HEK293T (cell line): Measurements from ENCODE around the gene SUCLG1.

Experiments used
- CTBP1 ChIP-seq: fragments of 450-650 bp; IDR thresholded peaks from 2 replicates; pipeline ENCODE4 v1.6.1; 2016; ENCODE audit warnings: borderline replicate concordance
- ELF4 ChIP-seq: fragments of 450-650 bp; IDR thresholded peaks from 2 replicates; pipeline ENCODE4 v1.6.1; 2017; ENCODE audit warnings: antibody characterized with exemption
- FOXM1 ChIP-seq: fragments of 450-650 bp; IDR thresholded peaks from 2 replicates; pipeline ENCODE4 v1.6.1; 2017; ENCODE audit warnings: mild to moderate bottlenecking, borderline replicate concordance
- HDGF ChIP-seq: fragments of 450-650 bp; IDR thresholded peaks from 2 replicates; pipeline ENCODE4 v1.6.1; 2017; ENCODE audit warnings: antibody characterized with exemption, borderline replicate concordance
- SP1 ChIP-seq: fragments of 450-650 bp; IDR thresholded peaks from 2 replicates; pipeline ENCODE4 v1.6.1; 2017
- TARDBP ChIP-seq: fragments of 450-650 bp; IDR thresholded peaks from 2 replicates; pipeline ENCODE4 v1.6.1; 2016
- ZNF384 ChIP-seq: fragments of 450-650 bp; IDR thresholded peaks from 2 replicates; pipeline ENCODE4 v1.6.1; 2016

GRCh38 chr2:84389794-84390193 is 69.3 kb downstream of the SUCLG1 start:
- TF ChIP-seq ELF4 (no peak), FOXM1 (no peak), HDGF (no peak), TARDBP (no peak), ZNF384 (no peak), CTBP1 (no peak), SP1 (no peak)
